NCI-H524 treated with DMSO at 0.1 percent for 48 hours (cell line): ENCODE results near the gene CPNE7.
"Not testable (repeated sequence)": the region's sequence is repeated elsewhere in the genome, so short reads cannot be mapped to it uniquely, and the experiment has no call there.

Experiments used
- DNase-seq: peaks from one replicate; lab custom pipeline; 2025; lab: John Stamatoyannopoulos, UW

CPNE7 gene

GRCh38 chr16:89624777-89625761, 49.5 kb downstream of the CPNE7 start:
- no peak for DNase-seq

- no peak for DNase-seq
These were observed 54.5 kb downstream of the CPNE7 start for GRCh38 chr16:89629827-89630610.

GRCh38 chr16:89633064-89633631, 57.6 kb downstream of the CPNE7 start:
- no peak for DNase-seq

DNA sequence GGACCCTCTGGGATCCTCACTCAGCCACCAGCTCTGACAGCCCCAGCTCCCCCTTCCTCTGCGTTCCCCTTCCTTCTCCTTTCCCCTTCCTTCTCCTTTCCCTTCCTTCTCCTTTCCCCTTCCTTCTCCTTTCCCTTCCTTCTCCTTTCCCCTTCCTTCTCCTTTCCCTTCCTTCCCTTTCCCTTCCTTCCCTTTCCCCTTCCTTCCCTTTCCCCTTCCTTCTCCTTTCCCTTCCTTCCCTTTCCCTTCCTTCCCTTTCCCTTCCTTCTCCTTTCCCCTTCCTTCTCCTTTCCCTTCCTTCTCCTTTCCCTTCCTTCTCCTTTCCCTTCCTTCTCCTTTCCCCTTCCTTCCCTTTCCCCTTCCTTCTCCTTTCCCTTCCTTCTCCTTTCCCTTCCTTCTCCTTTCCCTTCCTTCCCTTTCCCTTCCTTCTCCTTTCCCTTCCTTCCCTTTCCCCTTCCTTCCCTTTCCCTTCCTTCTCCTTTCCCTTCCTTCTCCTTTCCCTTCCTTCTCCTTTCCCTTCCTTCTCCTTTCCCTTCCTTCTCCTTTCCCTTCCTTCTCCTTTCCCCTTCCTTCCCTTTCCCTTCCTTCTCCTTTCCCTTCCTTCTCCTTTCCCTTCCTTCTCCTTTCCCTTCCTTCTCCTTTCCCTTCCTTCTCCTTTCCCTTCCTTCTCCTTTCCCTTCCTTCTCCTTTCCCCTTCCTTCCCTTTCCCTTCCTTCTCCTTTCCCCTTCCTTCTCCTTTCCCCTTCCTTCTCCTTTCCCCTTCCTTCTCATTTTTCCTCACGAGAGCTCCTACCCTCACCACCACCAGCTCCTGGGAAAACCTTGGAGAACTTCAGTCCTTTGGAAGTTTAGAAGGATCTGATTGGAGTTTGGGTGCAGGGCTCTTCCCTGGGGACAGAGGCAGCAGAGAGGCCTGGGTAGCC, 59.2 kb downstream of the CPNE7 start:
- not testable (repeated sequence) for DNase-seq

- no peak for DNase-seq
These were observed 61.1 kb downstream of the CPNE7 start for GRCh38 chr16:89636663-89637062.

DNA sequence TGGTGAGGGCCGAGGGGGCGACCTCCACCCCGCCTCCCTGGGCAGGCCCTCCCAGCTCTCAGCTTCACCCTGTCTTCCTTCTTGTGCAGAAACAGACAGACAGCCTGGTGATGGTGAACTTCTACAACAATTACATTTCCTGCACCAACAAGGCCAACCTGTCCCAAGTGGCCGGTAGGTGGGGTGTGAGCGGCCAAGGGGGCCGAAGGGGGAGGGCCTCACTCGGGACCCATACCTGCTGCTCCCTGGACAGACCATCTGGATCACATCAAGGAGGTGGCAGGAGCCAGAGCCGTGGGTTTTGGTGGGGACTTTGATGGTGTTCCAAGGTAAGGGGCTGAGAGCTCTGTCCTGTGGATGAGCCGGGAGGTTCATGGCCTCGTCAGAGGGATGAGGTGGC, 61.8 kb downstream of the CPNE7 start:
- DNase-seq = no peak

GRCh38 chr16:89638455-89638854, 62.9 kb downstream of the CPNE7 start:
- no peak for DNase-seq

DNA sequence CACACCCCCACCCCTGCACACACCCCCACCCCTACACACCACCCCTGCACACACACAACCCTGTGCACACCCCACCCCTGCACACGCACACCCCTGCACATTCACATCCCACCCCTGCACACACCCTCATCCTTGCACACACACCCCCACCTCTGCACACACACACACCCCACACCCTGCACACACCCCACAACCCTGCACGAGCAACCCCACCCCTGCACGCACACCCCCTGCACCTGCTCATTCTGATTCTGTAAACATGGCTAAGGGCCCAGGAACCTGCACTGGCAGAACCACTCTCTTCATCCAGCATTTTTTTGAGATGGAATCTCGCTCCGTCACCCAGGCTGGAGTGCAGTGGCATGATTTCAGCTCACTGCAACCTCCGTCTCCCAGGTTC, 63.8 kb downstream of the CPNE7 start:
- no peak for DNase-seq

GRCh38 chr16:89641458-89642119, 66.0 kb downstream of the CPNE7 start:
- DNase-seq = no peak

DNA sequence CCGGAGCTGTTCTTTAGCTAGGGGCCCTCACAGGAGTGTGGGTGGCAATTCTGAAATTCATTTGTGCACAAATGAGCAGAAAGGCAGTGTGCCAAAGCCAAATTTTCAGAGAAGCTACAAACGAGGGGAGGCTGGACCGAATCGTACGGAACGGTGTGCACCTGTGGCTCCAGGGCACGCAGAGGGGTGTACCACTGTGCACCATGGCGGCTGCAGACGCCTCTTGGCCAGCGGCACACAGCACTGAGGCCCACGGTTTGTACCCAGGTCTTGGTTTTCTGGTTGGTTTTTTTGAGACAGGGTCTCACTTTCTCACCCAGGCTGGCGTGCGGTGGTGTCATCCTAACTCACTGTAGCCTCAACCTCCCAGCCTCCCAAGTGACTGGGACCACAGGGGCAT, 67.0 kb downstream of the CPNE7 start:
- no peak for DNase-seq

- no peak for DNase-seq
These were observed 68.3 kb downstream of the CPNE7 start for GRCh38 chr16:89643769-89644300.

- no peak for DNase-seq
These were observed 69.6 kb downstream of the CPNE7 start for GRCh38 chr16:89645122-89645521.

- DNase-seq = no peak
These were observed 70.7 kb downstream of the CPNE7 start for GRCh38 chr16:89646270-89646669.
